ENCODE measurements around the gene CSGALNACT2.

Gene CSGALNACT2

GRCh38 chr10:43135656-43136055, 2.6 kb upstream of the CSGALNACT2 start:
- Histone ChIP-seq H2AFZ (ENCODE audit: low read depth) (no peak overlapping the region), H3K27me3 (ENCODE audit: insufficient read depth, low read depth) (no peaks in the 10 kb centered on the region), H3K4me1 (ENCODE audit: low read depth, poor library complexity, severe bottlenecking) (peaks cover 20% of the 10 kb centered on the region), H3K4me3 (IDR thresholded peaks at IDR 0.05; ENCODE audit: insufficient read depth, low read depth, low read length) (no peak overlapping the region), H3K27ac (no peak overlapping the region), H3K79me2 (ENCODE audit: insufficient read depth, low read depth) (peaks cover 16% of the 10 kb centered on the region), H3K9ac (no peak overlapping the region), H4K20me1 (ENCODE audit: insufficient read depth) (no peaks in the 10 kb centered on the region), H3K4me2 (no peak overlapping the region), H3K36me3 (ENCODE audit: insufficient read depth) (no peaks in the 10 kb centered on the region)
- no peak for TF ChIP-seq CTCF (conservative IDR thresholded peaks at IDR 0.05; ENCODE audit: low read depth, low read length)

GRCh38 chr10:43136432-43136831, 1.8 kb upstream of the CSGALNACT2 start:
- H3K27ac ChIP-seq = no peak overlapping the region
- no peak overlapping the region for H3K4me3 ChIP-seq (IDR thresholded peaks at IDR 0.05; ENCODE audit: insufficient read depth, low read depth, low read length)
- peaks cover 24% of the 10 kb centered on the region for H3K79me2 ChIP-seq (ENCODE audit: insufficient read depth, low read depth)
- H3K27me3 ChIP-seq (ENCODE audit: insufficient read depth, low read depth) = no peaks in the 10 kb centered on the region
- H4K20me1 ChIP-seq (ENCODE audit: insufficient read depth) = no peaks in the 10 kb centered on the region
- peaks cover 25% of the 10 kb centered on the region for H3K4me1 ChIP-seq (ENCODE audit: low read depth, poor library complexity, severe bottlenecking)
- no peak for TF ChIP-seq CTCF (conservative IDR thresholded peaks at IDR 0.05; ENCODE audit: low read depth, low read length)
- H3K4me2 ChIP-seq = no peak overlapping the region
- no peak overlapping the region for H3K9ac ChIP-seq
- H2AFZ ChIP-seq (ENCODE audit: low read depth) = no peak overlapping the region
- H3K36me3 ChIP-seq (ENCODE audit: insufficient read depth) = no peaks in the 10 kb centered on the region; the same call in 1 of the 2 replicates

- Histone ChIP-seq H3K9ac (peak overlapping the region; percentile 62; the same call in 1 of the 2 replicates), H3K27me3 (ENCODE audit: insufficient read depth, low read depth) (no peaks in the 10 kb centered on the region), H3K4me3 (IDR thresholded peaks at IDR 0.05; ENCODE audit: insufficient read depth, low read depth, low read length) (no peak overlapping the region), H3K27ac (peak overlapping the region; percentile 67; the same call in 1 of the 2 replicates), H3K4me2 (peak overlapping the region; percentile 80), H4K20me1 (ENCODE audit: insufficient read depth) (no peaks in the 10 kb centered on the region), H3K79me2 (ENCODE audit: insufficient read depth, low read depth) (peaks cover 30% of the 10 kb centered on the region), H2AFZ (ENCODE audit: low read depth) (peak overlapping the region; percentile 93; the same call in 1 of the 2 replicates), H3K36me3 (ENCODE audit: insufficient read depth) (no peaks in the 10 kb centered on the region; the same call in 1 of the 2 replicates), H3K4me1 (ENCODE audit: low read depth, poor library complexity, severe bottlenecking) (peaks cover 25% of the 10 kb centered on the region)
- no peak for TF ChIP-seq CTCF (conservative IDR thresholded peaks at IDR 0.05; ENCODE audit: low read depth, low read length)
Observed at GRCh38 chr10:43136995-43137716, 1.1 kb upstream of the CSGALNACT2 start.

- Histone ChIP-seq H4K20me1 (ENCODE audit: insufficient read depth) (no peaks in the 10 kb centered on the region), H3K9ac (peak overlapping the region; percentile 62), H3K4me1 (ENCODE audit: low read depth, poor library complexity, severe bottlenecking) (peaks cover 25% of the 10 kb centered on the region), H3K36me3 (ENCODE audit: insufficient read depth) (no peaks in the 10 kb centered on the region; the same call in 1 of the 2 replicates), H3K27ac (peak overlapping the region; percentile 67), H3K4me2 (peak overlapping the region; percentile 80), H3K4me3 (IDR thresholded peaks at IDR 0.05; ENCODE audit: insufficient read depth, low read depth, low read length) (no peak overlapping the region), H2AFZ (ENCODE audit: low read depth) (peak overlapping the region; percentile 93), H3K79me2 (ENCODE audit: insufficient read depth, low read depth) (peaks cover 35% of the 10 kb centered on the region), H3K27me3 (ENCODE audit: insufficient read depth, low read depth) (no peaks in the 10 kb centered on the region)
- no peak for TF ChIP-seq CTCF (conservative IDR thresholded peaks at IDR 0.05; ENCODE audit: low read depth, low read length)
Observed at GRCh38 chr10:43137717-43138020, 576 bp upstream of the CSGALNACT2 start.
